Ovary (tissue), 9 donors: Measurements from ENCODE around the gene SLC2A1. TPM values are rescaled to one million over a fixed set of nuclear protein-coding genes. Genes with fewer than 3 reads are reported as not detected.

Experiments used
- DNase-seq, 5 donors: peaks; one replicate each; pipeline ENCODE4 v3.0.0-alpha.2; 2019 to 2020
- H3K27ac ChIP-seq, 2 donors: fragments of 200-600 bp; one replicate each; pipeline versions ENCODE4 v1.5.1 to v1.8.0; 2019 to 2022
- H3K27me3 ChIP-seq: fragments of 200-600 bp; one replicate; pipeline ENCODE4 v1.8.0; 2022
- H3K36me3 ChIP-seq: fragments of 200-600 bp; sonication (generic); one replicate; pipeline ENCODE4 v1.5.1; 2019
- H3K4me1 ChIP-seq: one replicate; pipeline ENCODE4 v1.8.1; 2013; ENCODE audit warnings: mild to moderate bottlenecking, moderate library complexity; ENCODE audit not compliant: insufficient read depth
- H3K4me3 ChIP-seq: fragments of 200-600 bp; sonication (generic); one replicate; pipeline ENCODE4 v1.5.1; 2017
- H3K9me3 ChIP-seq, 2 donors: fragments of 200-600 bp in 1 of 2; sonication (generic) in 1 of 2; one replicate each; pipeline versions ENCODE4 v1.5.1 to v1.8.1; 2013 to 2019; ENCODE audit warnings: mild to moderate bottlenecking in 1 of 2, moderate library complexity in 1 of 2
- EP300 ChIP-seq: sonication (generic); formaldehyde crosslinking; IDR thresholded peaks from one replicate; pipeline ENCODE4 v1.6.1; 2017; ENCODE audit warnings: antibody characterized with exemption
- POLR2A ChIP-seq: fragments of 450-650 bp; IDR thresholded peaks from one replicate; pipeline ENCODE4 v1.6.1; 2017; ENCODE audit warnings: antibody characterized with exemption, mild to moderate bottlenecking, moderate library complexity
- WGBS, 3 donors: extraction: QIAGEN DNeasy Blood & Tissue Kit in 1 of 3; methylation state at CpG; one replicate each; pipeline versions ENCODE4 v1.1.5 to v1.1.7; 2013 to 2017; 5-methylcytosine and 5-hydroxymethylcytosine counted together
- intact Hi-C, 4 donors: fragments of 100-400 bp; cut with DNase I; formaldehyde crosslinking; loops; one replicate each; pipeline versions ENCODE4 v1.11.0 to v1.15.1; 2022 to 2023
- polyA plus RNA-seq, 2 donors: library from polyadenylated mRNA; stranded (reverse); fragments of 200-250 nt in 1 of 2; fragments of 350-450 nt in 1 of 2; fragmentation: Illumina TruSeq in 1 of 2; extraction: RNeasy Lipid Tissue Mini Kit (QIAGEN cat#74804) in 1 of 2; gene quantifications; one replicate each; pipeline ENCODE4 v1.2.3, GENCODE V29; 2013 to 2014
- total RNA-seq, 7 donors: library from RNA; depleted of rRNA in 2 of 7; stranded (reverse); fragments of >200 nt in 2 of 7; fragmentation: NEBNext Ultra II Directional in 3 of 7; extraction: Animal tissue kit (Norgen Biotek cat#: 25700) in 3 of 7; gene quantifications; one replicate each; pipeline versions ENCODE4 v1.1.0 to v1.2.4, GENCODE V29; 2016 to 2023
- TF ChIP-seq, protein P1 (sequence below), 3 donors: fragments of 450-650 bp in 2 of 3; fragments of 200-600 bp in 1 of 3; IDR thresholded peaks; one replicate each; pipeline versions ENCODE4 v1.5.1 to v1.8.0; 2016 to 2022; ENCODE audit warnings: antibody characterized with exemption in 3 of 3, mild to moderate bottlenecking in 1 of 3
- donor health status: DM: no; HTN: no; CAD: no; lungs with moderate emphysema.
- donor health status: DM: no; HTN: no; CAD: no.
- donor health status: Bipolar disorder and iron deficiency.
- donor health status: DM: yes; HTN: yes; CAD: no.
- donor health status: DM: no; HTN: no; CAD: no.
- donor health status: DM: yes; HTN: yes; CAD: no.

Gene SLC2A1
- total and polyA plus RNA-seq, 9 donors: 10.3 to 65.4 (median 19.2) TPM

DNA sequence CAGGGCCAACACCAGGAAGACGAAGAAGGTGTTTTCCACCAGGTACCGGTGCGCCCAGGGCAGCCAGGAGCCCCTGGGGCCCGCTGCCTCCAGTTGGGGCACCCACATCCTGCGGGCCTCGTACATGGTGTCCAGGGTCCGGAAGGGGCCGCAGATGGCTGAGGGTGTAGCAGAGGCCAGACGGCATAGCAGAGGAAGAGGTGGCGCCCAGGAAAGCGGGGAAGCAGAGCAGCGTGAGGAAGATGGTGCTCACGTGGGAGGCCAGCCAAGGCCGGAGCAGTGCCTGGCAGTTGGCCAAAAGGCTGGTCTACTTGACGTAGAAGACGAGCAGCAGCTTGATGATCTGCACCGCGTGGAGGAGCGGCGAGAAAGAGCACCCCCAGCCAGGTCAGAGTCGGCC is 71.9 kb downstream of the SLC2A1 start:
- Histone ChIP-seq H3K4me3 (no peak overlapping the region), H3K36me3 (no peaks in the 10 kb centered on the region), H3K27ac (no peak overlapping the region), H3K27me3 (no peaks in the 10 kb centered on the region), H3K9me3 (no peaks in the 10 kb centered on the region), H3K4me1 (no peaks in the 10 kb centered on the region)
- intact Hi-C loops: no loop called here
- no peak for TF ChIP-seq POLR2A
- TF ChIP-seq EP300: no peak
- TF ChIP-seq, protein P1, sequence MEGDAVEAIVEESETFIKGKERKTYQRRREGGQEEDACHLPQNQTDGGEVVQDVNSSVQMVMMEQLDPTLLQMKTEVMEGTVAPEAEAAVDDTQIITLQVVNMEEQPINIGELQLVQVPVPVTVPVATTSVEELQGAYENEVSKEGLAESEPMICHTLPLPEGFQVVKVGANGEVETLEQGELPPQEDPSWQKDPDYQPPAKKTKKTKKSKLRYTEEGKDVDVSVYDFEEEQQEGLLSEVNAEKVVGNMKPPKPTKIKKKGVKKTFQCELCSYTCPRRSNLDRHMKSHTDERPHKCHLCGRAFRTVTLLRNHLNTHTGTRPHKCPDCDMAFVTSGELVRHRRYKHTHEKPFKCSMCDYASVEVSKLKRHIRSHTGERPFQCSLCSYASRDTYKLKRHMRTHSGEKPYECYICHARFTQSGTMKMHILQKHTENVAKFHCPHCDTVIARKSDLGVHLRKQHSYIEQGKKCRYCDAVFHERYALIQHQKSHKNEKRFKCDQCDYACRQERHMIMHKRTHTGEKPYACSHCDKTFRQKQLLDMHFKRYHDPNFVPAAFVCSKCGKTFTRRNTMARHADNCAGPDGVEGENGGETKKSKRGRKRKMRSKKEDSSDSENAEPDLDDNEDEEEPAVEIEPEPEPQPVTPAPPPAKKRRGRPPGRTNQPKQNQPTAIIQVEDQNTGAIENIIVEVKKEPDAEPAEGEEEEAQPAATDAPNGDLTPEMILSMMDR (IDR thresholded peaks at IDR 0.05): no peak
- WGBS, 3 donors: 48 to 50% (median 49%) methylated on average over 20 to 21 of the region's 21 CpGs
- DNase-seq: peak in 2 of 5 donors; percentile 33 to 43

DNA sequence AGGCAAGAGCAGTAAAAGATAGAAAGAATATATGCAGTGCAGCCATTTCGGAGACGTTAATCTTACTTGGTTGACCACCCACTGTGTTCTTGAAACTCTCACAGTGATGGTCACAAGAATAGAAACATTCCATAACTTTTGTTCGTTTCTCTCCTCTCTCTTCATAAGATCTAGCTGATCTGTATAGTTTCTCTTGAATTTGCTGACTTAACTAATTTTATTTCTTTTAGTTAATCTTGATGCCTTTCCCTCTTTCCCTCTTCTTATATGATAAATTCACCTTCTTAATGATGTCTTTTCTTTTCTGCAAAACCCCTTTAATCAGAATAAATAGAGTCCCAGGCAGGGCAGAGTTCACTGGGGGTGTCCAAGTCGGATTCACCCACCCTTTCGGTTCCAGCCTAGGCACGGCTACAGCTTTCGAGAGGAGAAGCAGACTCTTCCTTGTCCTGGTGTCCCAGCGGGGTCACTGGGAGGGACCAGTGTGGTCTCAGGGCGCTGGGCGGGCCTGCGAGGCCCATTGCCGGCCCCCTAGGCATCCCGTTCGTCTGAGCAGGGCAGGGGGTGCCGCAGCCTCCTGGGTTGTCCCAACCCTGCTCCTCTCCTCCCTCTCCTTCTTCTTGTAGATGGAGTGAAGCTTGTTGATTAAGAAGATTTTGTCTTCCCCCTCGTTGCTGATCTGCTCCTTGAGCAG is 72.5 kb downstream of the SLC2A1 start:
- 80 to 82% (median 81%) methylated on average over 16 of the region's 16 CpGs for WGBS, 3 donors
- intact Hi-C loops: no loop called here
- TF ChIP-seq EP300 (no peak), POLR2A (no peak)

DNA sequence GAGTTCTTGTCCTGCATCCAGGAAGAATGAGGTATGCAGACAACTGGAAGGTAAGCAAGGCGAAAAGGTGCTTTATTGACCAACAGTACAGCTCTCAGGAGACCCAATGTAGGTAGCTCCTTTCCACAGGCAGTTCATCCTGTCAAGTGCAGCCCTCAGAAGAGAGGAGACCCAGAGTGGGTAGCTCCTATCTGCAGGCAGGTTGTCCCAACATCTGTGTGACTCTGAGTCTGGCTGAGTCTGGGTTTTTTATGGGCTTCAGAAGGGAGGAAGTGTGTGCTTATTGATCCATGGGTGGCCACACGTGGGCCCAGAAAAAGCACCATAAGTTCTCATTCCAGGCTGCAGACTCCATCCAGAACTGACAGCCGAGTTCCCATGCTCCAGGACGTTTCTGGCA is 78.3 kb downstream of the SLC2A1 start:
- WGBS, 3 donors: 59 to 69% (median 67%) methylated on average over 4 of the region's 4 CpGs
- H3K27ac ChIP-seq: no peak overlapping the region
- no peaks in the 10 kb centered on the region for H3K36me3 ChIP-seq
- DNase-seq: no peak
- TF ChIP-seq, protein P1 (IDR thresholded peaks at IDR 0.05): no peak
- TF ChIP-seq POLR2A: no peak
- TF ChIP-seq EP300: no peak
- intact Hi-C loops: no loop called here
- no peak overlapping the region for H3K4me3 ChIP-seq
- H3K27me3 ChIP-seq: no peaks in the 10 kb centered on the region
- H3K4me1 ChIP-seq: no peaks in the 10 kb centered on the region
- no peaks in the 10 kb centered on the region for H3K9me3 ChIP-seq

More for the DNA sequence above, 72.5 kb downstream of the SLC2A1 start:
- no peak overlapping the region for H3K27ac ChIP-seq
- no peak for DNase-seq
- no peaks in the 10 kb centered on the region for H3K4me1 ChIP-seq
- no peaks in the 10 kb centered on the region for H3K27me3 ChIP-seq
- no peaks in the 10 kb centered on the region for H3K9me3 ChIP-seq
- no peak overlapping the region for H3K4me3 ChIP-seq
- H3K36me3 ChIP-seq: no peaks in the 10 kb centered on the region

DNA sequence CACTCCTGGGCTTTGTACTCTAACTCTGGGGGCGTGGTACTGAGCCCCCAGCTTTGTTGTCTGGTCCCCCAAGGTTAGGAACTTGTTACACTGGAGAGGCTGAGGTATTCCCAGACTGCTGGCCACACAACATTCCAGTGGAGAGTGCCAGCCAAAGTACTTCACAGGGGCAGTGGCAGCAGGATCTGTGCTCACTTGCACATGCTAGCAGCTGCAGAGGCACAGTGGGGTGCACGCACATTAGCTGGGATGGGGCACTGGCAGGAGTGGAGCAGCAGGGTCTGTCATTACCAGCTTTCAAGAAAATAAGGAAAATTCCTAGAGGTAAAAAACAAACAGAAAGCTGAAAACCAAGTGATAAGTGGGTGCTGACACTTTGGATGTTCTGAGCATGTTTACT is 81.3 kb downstream of the SLC2A1 start:
- Histone ChIP-seq H3K27me3 (no peaks in the 10 kb centered on the region), H3K36me3 (no peaks in the 10 kb centered on the region), H3K27ac (no peak overlapping the region), H3K4me3 (no peak overlapping the region), H3K4me1 (no peaks in the 10 kb centered on the region), H3K9me3 (no peaks in the 10 kb centered on the region)
- WGBS, 3 donors: 43 to 56% (median 49%) methylated on average over 2 of the region's 2 CpGs
- TF ChIP-seq POLR2A (no peak), EP300 (no peak)
- TF ChIP-seq, protein P1 (IDR thresholded peaks at IDR 0.05): no peak
- no peak for DNase-seq
- intact Hi-C loops: no loop called here

DNA sequence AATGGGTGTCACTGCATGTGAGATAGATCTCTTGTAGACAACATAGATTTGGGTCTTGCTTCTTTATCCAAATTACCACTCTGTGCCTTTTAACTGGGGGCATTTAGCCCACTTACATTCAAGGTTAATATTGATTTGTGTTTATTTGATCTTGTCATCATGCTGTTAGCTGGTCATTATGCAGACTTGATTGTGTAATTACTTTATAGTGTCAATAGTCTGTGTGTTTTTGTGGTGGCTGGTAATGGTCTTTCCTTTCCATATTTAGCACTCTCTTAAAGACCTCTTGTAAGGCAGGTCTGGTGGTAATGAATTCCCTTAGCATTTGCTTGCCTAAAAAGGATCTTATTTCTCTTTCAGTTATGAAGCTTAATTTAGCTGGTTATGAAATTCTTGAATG is 82.7 kb downstream of the SLC2A1 start:
- no peak for DNase-seq
- Histone ChIP-seq H3K27me3 (no peaks in the 10 kb centered on the region), H3K4me1 (no peaks in the 10 kb centered on the region), H3K27ac (no peak overlapping the region), H3K4me3 (no peak overlapping the region), H3K36me3 (no peaks in the 10 kb centered on the region), H3K9me3 (no peaks in the 10 kb centered on the region)
- intact Hi-C loops: no loop called here
- no peak for TF ChIP-seq EP300
- no peak for TF ChIP-seq POLR2A
- TF ChIP-seq, protein P1 (IDR thresholded peaks at IDR 0.05): no peak
